Cardiac muscle cell (in vitro differentiated cells and primary cell): Measurements from ENCODE around the gene CFAP20DC. TPM values are rescaled to one million over a fixed set of nuclear protein-coding genes. Genes with fewer than 3 reads are reported as not detected.
"Not testable (repeated sequence)": the region's sequence is repeated elsewhere in the genome, so short reads cannot be mapped to it uniquely, and the experiment has no call there.

ENCODE experiments used
- DNase-seq, 2 donors: peaks; one replicate each; pipeline versions ENCODE4 v3.0.0 to v3.0.0-alpha.2; 2010 to 2017; ENCODE audit warnings: low read depth in 1 of 2, low spot score in 1 of 2
- H3K27ac ChIP-seq: fragments of 200-600 bp; sonication (generic); 2 replicates; pipeline ENCODE4 v1.5.1; 2016
- H3K27me3 ChIP-seq: fragments of 200-600 bp; sonication (generic); 2 replicates; pipeline ENCODE4 v1.6.0; 2016; ENCODE audit warnings: control low read depth
- H3K36me3 ChIP-seq: fragments of 200-600 bp; sonication (generic); 2 replicates; pipeline ENCODE4 v1.5.1; 2016; ENCODE audit warnings: control low read depth
- H3K4me1 ChIP-seq: fragments of 200-600 bp; sonication (generic); 2 replicates; pipeline ENCODE4 v1.8.1; 2017; ENCODE audit warnings: low read depth, mild to moderate bottlenecking, mixed run types
- H3K4me3 ChIP-seq: fragments of 200-600 bp; sonication (generic); 2 replicates; pipeline ENCODE4 v1.5.1; 2016; ENCODE audit warnings: mild to moderate bottlenecking
- H3K9me3 ChIP-seq: fragments of 200-600 bp; sonication (generic); 2 replicates; pipeline ENCODE4 v1.5.1; 2017; ENCODE audit warnings: low read depth, mild to moderate bottlenecking, control low read depth
- CTCF ChIP-seq: IDR thresholded peaks from 2 replicates; pipeline ENCODE4 v1.5.1; 2012; ENCODE audit warnings: low read depth, mild to moderate bottlenecking, low read length
- polyA plus RNA-seq: library from polyadenylated mRNA; unstranded; fragments of >200 nt; fragmentation: Nextera tagmentation; extraction: Ambion mirVana; gene quantifications from 2 replicates; pipeline ENCODE4 v1.2.1, GENCODE V29; 2016
- total RNA-seq: library from RNA; depleted of rRNA; stranded (reverse); fragments of >200 nt; gene quantifications from 2 replicates; pipeline ENCODE4 v1.2.3, GENCODE V29; 2016

CFAP20DC gene
- total and polyA plus RNA-seq, 2 experiments from 2014 or later, result 0.53 to 1.3 TPM

DNA sequence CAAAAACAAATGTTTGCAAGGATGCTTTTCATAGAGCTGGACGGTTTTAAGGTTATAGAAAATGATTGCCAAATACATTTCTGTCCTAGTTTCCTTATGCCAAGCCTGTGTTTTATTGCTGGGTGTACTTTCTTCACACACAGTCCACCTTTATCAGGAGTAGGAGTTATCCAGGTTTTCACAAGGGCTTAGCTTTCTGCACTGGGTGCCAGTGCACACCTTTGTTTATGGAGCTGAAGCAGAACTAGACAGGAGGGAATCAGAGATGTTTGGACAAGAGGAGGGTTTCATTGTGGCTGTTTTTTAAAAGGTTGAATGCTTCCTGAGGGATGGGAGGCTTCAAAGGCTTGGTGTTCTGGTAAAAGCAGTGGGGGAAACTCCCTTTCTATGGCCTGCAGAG is 353.7 kb downstream of the CFAP20DC start:
- Histone ChIP-seq H3K9me3 (peaks cover 6% of the 10 kb centered on the region), H3K27me3 (peaks cover 11% of the 10 kb centered on the region), H3K27ac (no peak overlapping the region), H3K4me3 (no peak overlapping the region), H3K4me1 (no peaks in the 10 kb centered on the region), H3K36me3 (no peaks in the 10 kb centered on the region)
- DNase-seq, result no peak
- no peak for TF ChIP-seq CTCF

GRCh38 chr3:58695284-58695683 is 354.5 kb downstream of the CFAP20DC start:
- not testable (repeated sequence) for DNase-seq, H3K27ac ChIP-seq, H3K36me3 ChIP-seq, H3K9me3 ChIP-seq, H3K4me1 ChIP-seq, H3K4me3 ChIP-seq
- H3K27me3 ChIP-seq, result peaks cover 11% of the 10 kb centered on the region

- Histone ChIP-seq H3K9me3 (peaks cover 6% of the 10 kb centered on the region), H3K4me1 (no peaks in the 10 kb centered on the region), H3K4me3 (no peak overlapping the region), H3K36me3 (no peaks in the 10 kb centered on the region), H3K27me3 (peaks cover 4% of the 10 kb centered on the region), H3K27ac (no peak overlapping the region)
- no peak for TF ChIP-seq CTCF
- no peak for DNase-seq
These were observed 355.6 kb downstream of the CFAP20DC start for GRCh38 chr3:58693940-58694850.

DNA sequence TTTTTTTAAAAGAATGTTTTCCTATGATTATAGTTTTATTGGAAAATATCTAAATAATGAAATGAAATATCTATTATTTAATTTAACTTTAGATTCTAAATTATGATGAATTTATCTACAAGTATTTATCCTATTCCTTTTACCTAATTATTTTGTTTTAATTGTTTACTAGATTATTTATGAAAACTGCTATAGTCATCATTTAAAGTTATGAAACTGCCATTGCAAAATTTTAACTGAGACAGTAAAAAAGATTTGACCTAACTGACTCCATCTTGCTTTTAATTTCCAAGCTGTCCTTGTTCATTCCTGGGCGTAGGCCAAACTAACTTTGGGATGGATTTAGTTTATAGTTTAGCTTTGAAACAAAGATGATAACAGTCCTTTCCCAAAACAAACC is 357.3 kb downstream of the CFAP20DC start:
- Histone ChIP-seq H3K9me3 (peaks cover 6% of the 10 kb centered on the region), H3K27me3 (no peaks in the 10 kb centered on the region), H3K4me1 (no peaks in the 10 kb centered on the region), H3K36me3 (no peaks in the 10 kb centered on the region), H3K27ac (no peak overlapping the region), H3K4me3 (no peak overlapping the region)
- DNase-seq, result no peak
- TF ChIP-seq CTCF, result no peak
